Activated CD8-positive, alpha-beta T cell treated with anti-CD3 and anti-CD28 coated beads for 36 hours (primary cell): ENCODE results near the gene GADD45A. TPM values are rescaled to one million over a fixed set of nuclear protein-coding genes. Genes with fewer than 3 reads are reported as not detected.

ENCODE experiments used
- ATAC-seq: fragments of 200-7000 bp; cut with Tn5 transposase; one replicate; pipeline ENCODE4 v1.10.0; 2021; ENCODE audit warnings: mild to moderate bottlenecking, moderate library complexity
- CTCF ChIA-PET: fragments of 350-600 bp; sonication (Branson Sonifier 250); formaldehyde crosslinking; loops from one replicate; lab custom pipeline; 2021; ENCODE audit warnings: antibody characterized with exemption; lab: Charles Lee
- POLR2A ChIA-PET: fragments of 350-600 bp; sonication (Branson Sonifier 250); formaldehyde crosslinking; loops from one replicate; lab custom pipeline; 2021; ENCODE audit warnings: antibody characterized with exemption; lab: Charles Lee
- DNase-seq: peaks from one replicate; pipeline ENCODE4 v3.0.0-alpha.2; 2020
- H3K27ac Mint-ChIP-seq: one replicate; pipeline ENCODE4 v1.8.0; 2021; ENCODE audit warnings: mild to moderate bottlenecking, mixed read lengths
- H3K27me3 Mint-ChIP-seq: one replicate; pipeline ENCODE4 v1.8.0; 2021; ENCODE audit warnings: mixed read lengths
- H3K36me3 Mint-ChIP-seq: one replicate; pipeline ENCODE4 v1.8.0; 2021; ENCODE audit warnings: low read depth, mixed read lengths
- H3K4me1 Mint-ChIP-seq: one replicate; pipeline ENCODE4 v1.8.0; 2021; ENCODE audit warnings: low read depth, mixed read lengths
- H3K4me3 Mint-ChIP-seq: one replicate; pipeline ENCODE4 v1.8.0; 2021; ENCODE audit warnings: mild to moderate bottlenecking, moderate library complexity, mixed read lengths
- H3K9me3 Mint-ChIP-seq: one replicate; pipeline ENCODE4 v1.8.0; 2021; ENCODE audit warnings: mixed read lengths
- CTCF ChIP-seq: fragments of 200-600 bp; IDR thresholded peaks from one replicate; pipeline ENCODE4 v1.8.0; 2022; ENCODE audit warnings: antibody characterized with exemption, mild to moderate bottlenecking
- intact Hi-C: fragments of 100-400 bp; cut with micrococcal nuclease; formaldehyde crosslinking; loops from one replicate; pipeline ENCODE4 v1.10.0; 2022
- total RNA-seq, 2 experiments: library from RNA; stranded (reverse); gene quantifications; one replicate each; pipeline ENCODE4 v1.2.3, GENCODE V29; 2021

The GADD45A gene
- total RNA-seq, 2 experiments from 2014 or later: 33.5 to 34.3 TPM

GRCh38 chr1:67674260-67675011 is 10.6 kb upstream of the GADD45A start:
- no peak for TF ChIP-seq CTCF
- DNase-seq (peak; percentile 80), ATAC-seq (peak; percentile 96)
- Mint-ChIP-seq H3K36me3 (no peaks in the 10 kb centered on the region), H3K27ac (peak overlapping the region; percentile 78), H3K4me3 (peak overlapping the region; percentile 20), H3K4me1 (peaks cover 19% of the 10 kb centered on the region), H3K9me3 (no peaks in the 10 kb centered on the region), H3K27me3 (peaks cover 10% of the 10 kb centered on the region)
- POLR2A ChIA-PET: interaction anchor here (4.7 kb wide), 1 partner anchor 10 kb away, joined by 33 read pairs; the partner anchor contains the start of gene GADD45A
- CTCF ChIA-PET: interaction anchor here (1.0 to 4.4 kb wide), 7 partner anchors 10 to 138 kb away, joined by 3 to 16 read pairs (median 4); partner anchors contain the start of gene GADD45A
- intact Hi-C loops: no loop called here

DNA sequence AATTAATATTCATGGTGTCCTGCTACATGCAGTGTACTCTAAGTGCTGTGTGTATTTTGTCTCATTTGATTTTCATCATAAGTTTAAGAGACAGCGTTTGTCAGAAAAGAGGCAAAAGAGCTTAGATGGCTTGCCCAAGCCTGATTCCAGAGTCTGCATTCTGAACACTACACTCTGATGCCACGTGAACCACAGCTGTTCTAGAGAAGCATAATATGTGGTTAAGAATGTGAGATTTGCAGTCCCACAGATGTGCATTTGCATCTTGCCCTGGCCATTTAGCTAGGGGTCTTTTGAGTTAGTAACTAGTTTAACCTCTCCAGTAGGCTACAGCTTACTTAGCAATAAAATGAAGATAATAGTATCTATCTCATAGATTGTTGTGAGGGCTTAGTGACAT is 9.2 kb upstream of the GADD45A start:
- H3K9me3 Mint-ChIP-seq: no peaks in the 10 kb centered on the region
- intact Hi-C loops: no loop called here
- peaks cover 19% of the 10 kb centered on the region for H3K4me1 Mint-ChIP-seq
- no peak for ATAC-seq
- no peak overlapping the region for H3K4me3 Mint-ChIP-seq
- ChIA-PET CTCF (interaction anchor here (0.6 to 4.4 kb wide), 5 partner anchors 9 to 465 kb away, joined by 3 to 16 read pairs (median 8); partner anchors contain the start of gene GADD45A), POLR2A (interaction anchor here (0.8 to 4.7 kb wide), 2 partner anchors 9 to 103 kb away, joined by 3 to 33 read pairs; partner anchors contain the start of gene GADD45A)
- DNase-seq: peak; percentile 17
- H3K27me3 Mint-ChIP-seq: peaks cover 5% of the 10 kb centered on the region
- no peak for TF ChIP-seq CTCF
- H3K27ac Mint-ChIP-seq: no peak overlapping the region
- no peaks in the 10 kb centered on the region for H3K36me3 Mint-ChIP-seq

- ChIA-PET CTCF (interaction anchor here (0.6 to 4.4 kb wide), 5 partner anchors 9 to 465 kb away, joined by 3 to 16 read pairs (median 8); partner anchors contain the start of gene GADD45A), POLR2A (interaction anchor here (0.8 to 4.7 kb wide), 2 partner anchors 8 to 103 kb away, joined by 3 to 33 read pairs; partner anchors contain the start of gene GADD45A)
- H3K27ac Mint-ChIP-seq: no peak overlapping the region
- intact Hi-C loops: no loop called here
- peaks cover 19% of the 10 kb centered on the region for H3K4me1 Mint-ChIP-seq
- H3K4me3 Mint-ChIP-seq: no peak overlapping the region
- no peak for TF ChIP-seq CTCF
- no peaks in the 10 kb centered on the region for H3K36me3 Mint-ChIP-seq
- H3K27me3 Mint-ChIP-seq: peaks cover 5% of the 10 kb centered on the region
- no peaks in the 10 kb centered on the region for H3K9me3 Mint-ChIP-seq
- ATAC-seq: no peak
- no peak for DNase-seq
Observed at GRCh38 chr1:67676287-67676686, 8.7 kb upstream of the GADD45A start.

DNA sequence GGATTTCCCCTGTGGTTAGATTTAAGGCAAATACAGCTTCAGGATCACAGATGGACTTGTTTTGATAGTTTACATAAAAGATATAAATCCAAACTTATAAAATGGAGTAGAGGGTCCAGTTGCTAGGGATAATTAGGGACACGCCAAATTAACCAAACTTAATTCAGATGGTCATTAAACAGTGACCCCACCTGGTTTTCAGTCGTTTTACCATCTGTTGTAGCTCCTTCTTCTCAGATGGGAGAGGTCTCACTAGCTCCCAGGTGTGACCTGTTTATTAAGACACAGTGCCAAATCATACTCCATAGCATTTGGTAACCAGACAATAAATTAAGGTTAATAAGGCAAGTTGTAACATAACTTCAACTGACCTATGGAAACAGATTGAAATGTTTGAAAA is 8.1 kb upstream of the GADD45A start:
- peaks cover 20% of the 10 kb centered on the region for H3K4me1 Mint-ChIP-seq
- intact Hi-C loops: no loop called here
- peaks cover 5% of the 10 kb centered on the region for H3K27me3 Mint-ChIP-seq
- CTCF ChIA-PET: interaction anchor here (1.4 to 3.9 kb wide), 3 partner anchors 10 to 115 kb away, joined by 4 to 11 read pairs (median 8); no protein-coding TSS in a partner anchor
- H3K9me3 Mint-ChIP-seq: no peaks in the 10 kb centered on the region
- ATAC-seq (no peak), DNase-seq (no peak)
- POLR2A ChIA-PET: interaction anchor here (4.7 kb wide), 1 partner anchor 8 kb away, joined by 33 read pairs; the partner anchor contains the start of gene GADD45A
- H3K36me3 Mint-ChIP-seq: no peaks in the 10 kb centered on the region
- TF ChIP-seq CTCF: no peak
- H3K27ac Mint-ChIP-seq: no peak overlapping the region
- H3K4me3 Mint-ChIP-seq: no peak overlapping the region

DNA sequence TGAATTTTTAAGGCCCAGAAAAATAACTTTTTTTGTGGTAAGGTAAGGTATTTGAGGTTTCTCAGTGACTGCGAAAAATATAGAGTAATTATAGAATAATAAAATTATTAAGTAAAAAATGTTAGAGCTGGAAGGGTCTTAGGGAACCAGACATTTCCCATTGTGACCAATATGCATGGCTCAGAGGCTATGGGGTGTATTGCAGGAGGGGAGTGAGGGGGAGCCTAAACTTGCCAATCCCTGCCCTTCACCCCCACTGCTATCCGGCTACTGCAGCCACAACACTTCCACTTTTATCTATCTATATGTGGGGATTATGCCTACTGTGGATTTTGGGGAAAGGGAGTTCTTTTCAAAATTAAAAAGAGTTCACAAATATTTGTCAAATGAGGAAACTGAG is 7.6 kb upstream of the GADD45A start:
- Mint-ChIP-seq H3K27me3 (peaks cover 2% of the 10 kb centered on the region), H3K4me3 (no peak overlapping the region), H3K27ac (no peak overlapping the region), H3K36me3 (no peaks in the 10 kb centered on the region), H3K9me3 (no peaks in the 10 kb centered on the region), H3K4me1 (peaks cover 22% of the 10 kb centered on the region)
- TF ChIP-seq CTCF: no peak
- ATAC-seq: no peak
- intact Hi-C loops: no loop called here
- no peak for DNase-seq
- ChIA-PET POLR2A (no interaction called here), CTCF (interaction anchor here (2.1 to 3.9 kb wide), 2 partner anchors 83 to 116 kb away, joined by 8 to 11 read pairs; no protein-coding TSS in a partner anchor)
